ENCODE data around the gene GLB1L2.

GLB1L2 gene

GRCh38 chr11:134413043-134413825 is 81.4 kb downstream of the GLB1L2 start:
- H3K4me3 ChIP-seq (ENCODE audit: low read depth, low read length), result no peak overlapping the region
- no peak for DNase-seq (ENCODE audit: low read depth)

GRCh38 chr11:134413826-134414731 is 82.3 kb downstream of the GLB1L2 start:
- no peak for DNase-seq (ENCODE audit: low read depth)
- no peak overlapping the region for H3K4me3 ChIP-seq (ENCODE audit: low read depth, low read length)
- no peak for TF ChIP-seq CTCF (IDR thresholded peaks at IDR 0.05; ENCODE audit: insufficient read depth, low read depth, low read length, missing control alignments)

More at GRCh38 chr11:134413043-134413825, 81.4 kb downstream of the GLB1L2 start:
- TF ChIP-seq CTCF (IDR thresholded peaks at IDR 0.05; ENCODE audit: insufficient read depth, low read depth, low read length, missing control alignments), result no peak

GRCh38 chr11:134414766-134415765 is 83.3 kb downstream of the GLB1L2 start:
- no peak overlapping the region for H3K4me3 ChIP-seq (ENCODE audit: low read depth, low read length)

GRCh38 chr11:134416726-134417125 is 84.9 kb downstream of the GLB1L2 start:
- no peak overlapping the region for H3K4me3 ChIP-seq (ENCODE audit: low read depth, low read length)
- no peak for TF ChIP-seq CTCF (IDR thresholded peaks at IDR 0.05; ENCODE audit: insufficient read depth, low read depth, low read length, missing control alignments)
- no peak for DNase-seq (ENCODE audit: low read depth)

More at GRCh38 chr11:134414766-134415765, 83.3 kb downstream of the GLB1L2 start:
- no peak for TF ChIP-seq CTCF (IDR thresholded peaks at IDR 0.05; ENCODE audit: insufficient read depth, low read depth, low read length, missing control alignments)
- no peak for DNase-seq (ENCODE audit: low read depth)

GRCh38 chr11:134417871-134418840 is 86.4 kb downstream of the GLB1L2 start:
- DNase-seq (ENCODE audit: low read depth), result no peak
- TF ChIP-seq CTCF (IDR thresholded peaks at IDR 0.05; ENCODE audit: insufficient read depth, low read depth, low read length, missing control alignments), result no peak
- H3K4me3 ChIP-seq (ENCODE audit: low read depth, low read length), result no peak overlapping the region

Data from GM12865 (cell line).